Measurements from ENCODE around the gene TECPR2.

DNA sequence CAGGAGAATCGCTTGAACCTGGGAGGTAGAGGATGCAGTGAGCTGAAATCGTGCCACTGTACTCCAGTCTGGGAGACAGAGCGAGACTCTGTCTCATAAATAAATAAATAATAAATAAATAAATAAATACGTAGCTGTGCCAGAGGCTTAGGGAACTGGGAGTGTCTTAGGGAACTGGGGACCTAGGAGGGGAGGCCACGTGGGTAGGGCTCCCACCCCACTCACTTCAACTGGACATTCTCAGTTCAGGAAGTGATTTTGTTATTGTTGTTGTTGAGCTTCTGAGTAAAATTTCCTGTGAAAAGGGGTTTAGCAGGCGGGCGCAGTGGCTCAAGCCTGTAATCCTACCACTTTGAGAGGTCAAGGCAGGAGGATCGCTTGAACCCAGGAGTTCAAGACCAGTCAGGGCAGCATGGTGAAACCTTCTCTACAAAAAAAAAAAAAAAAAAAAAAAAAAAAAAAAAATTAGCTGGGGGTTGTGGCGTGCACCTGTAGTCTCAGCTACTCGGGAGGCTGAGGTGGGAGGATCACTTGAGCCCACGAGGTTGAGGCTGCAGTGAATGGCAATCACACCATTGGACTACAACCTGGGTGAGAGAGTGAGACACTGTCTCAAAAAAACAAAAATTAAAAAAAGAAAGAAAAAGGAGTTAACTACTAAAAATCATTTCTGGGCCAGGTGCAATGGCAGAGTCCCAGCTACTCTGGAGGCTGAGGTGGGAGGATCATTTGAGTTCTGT, 165.9 kb downstream of the TECPR2 start:
- TF ChIP-seq, protein P1, sequence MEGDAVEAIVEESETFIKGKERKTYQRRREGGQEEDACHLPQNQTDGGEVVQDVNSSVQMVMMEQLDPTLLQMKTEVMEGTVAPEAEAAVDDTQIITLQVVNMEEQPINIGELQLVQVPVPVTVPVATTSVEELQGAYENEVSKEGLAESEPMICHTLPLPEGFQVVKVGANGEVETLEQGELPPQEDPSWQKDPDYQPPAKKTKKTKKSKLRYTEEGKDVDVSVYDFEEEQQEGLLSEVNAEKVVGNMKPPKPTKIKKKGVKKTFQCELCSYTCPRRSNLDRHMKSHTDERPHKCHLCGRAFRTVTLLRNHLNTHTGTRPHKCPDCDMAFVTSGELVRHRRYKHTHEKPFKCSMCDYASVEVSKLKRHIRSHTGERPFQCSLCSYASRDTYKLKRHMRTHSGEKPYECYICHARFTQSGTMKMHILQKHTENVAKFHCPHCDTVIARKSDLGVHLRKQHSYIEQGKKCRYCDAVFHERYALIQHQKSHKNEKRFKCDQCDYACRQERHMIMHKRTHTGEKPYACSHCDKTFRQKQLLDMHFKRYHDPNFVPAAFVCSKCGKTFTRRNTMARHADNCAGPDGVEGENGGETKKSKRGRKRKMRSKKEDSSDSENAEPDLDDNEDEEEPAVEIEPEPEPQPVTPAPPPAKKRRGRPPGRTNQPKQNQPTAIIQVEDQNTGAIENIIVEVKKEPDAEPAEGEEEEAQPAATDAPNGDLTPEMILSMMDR (IDR thresholded peaks at IDR 0.05; ENCODE audit: low read depth, low read length): no peak
- TF ChIP-seq POLR2A (IDR thresholded peaks at IDR 0.05; ENCODE audit: extremely low read depth, insufficient read length) (no peak), MYC (IDR thresholded peaks at IDR 0.05; ENCODE audit: low read depth, low read length) (no peak)
